Measurements from ENCODE around the gene SCYL2.

SCYL2 gene

DNA sequence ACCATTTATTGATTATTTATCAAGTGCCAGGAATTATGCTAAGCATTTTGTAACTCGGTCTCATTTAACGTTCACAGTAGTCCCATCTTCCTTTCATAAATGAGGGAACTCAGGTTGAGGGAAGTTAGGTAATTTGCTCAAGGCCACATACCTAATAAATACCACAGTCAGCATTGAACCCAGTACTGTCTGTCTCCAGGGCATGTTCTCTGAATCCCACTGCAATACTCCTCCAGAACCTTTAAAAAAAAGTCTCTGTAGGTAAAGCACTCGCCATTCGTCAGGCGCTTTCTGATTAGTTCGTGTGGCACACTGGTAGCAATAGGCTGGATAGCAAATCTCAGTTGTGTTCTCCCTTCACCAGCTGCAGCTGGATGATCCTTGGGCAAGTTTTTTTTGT is 104.2 kb downstream of the SCYL2 start:
- H3K4me3 ChIP-seq (ENCODE audit: low read depth, low read length), result no peak overlapping the region
- TF ChIP-seq, protein P1, sequence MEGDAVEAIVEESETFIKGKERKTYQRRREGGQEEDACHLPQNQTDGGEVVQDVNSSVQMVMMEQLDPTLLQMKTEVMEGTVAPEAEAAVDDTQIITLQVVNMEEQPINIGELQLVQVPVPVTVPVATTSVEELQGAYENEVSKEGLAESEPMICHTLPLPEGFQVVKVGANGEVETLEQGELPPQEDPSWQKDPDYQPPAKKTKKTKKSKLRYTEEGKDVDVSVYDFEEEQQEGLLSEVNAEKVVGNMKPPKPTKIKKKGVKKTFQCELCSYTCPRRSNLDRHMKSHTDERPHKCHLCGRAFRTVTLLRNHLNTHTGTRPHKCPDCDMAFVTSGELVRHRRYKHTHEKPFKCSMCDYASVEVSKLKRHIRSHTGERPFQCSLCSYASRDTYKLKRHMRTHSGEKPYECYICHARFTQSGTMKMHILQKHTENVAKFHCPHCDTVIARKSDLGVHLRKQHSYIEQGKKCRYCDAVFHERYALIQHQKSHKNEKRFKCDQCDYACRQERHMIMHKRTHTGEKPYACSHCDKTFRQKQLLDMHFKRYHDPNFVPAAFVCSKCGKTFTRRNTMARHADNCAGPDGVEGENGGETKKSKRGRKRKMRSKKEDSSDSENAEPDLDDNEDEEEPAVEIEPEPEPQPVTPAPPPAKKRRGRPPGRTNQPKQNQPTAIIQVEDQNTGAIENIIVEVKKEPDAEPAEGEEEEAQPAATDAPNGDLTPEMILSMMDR (IDR thresholded peaks at IDR 0.05; ENCODE audit: low read depth, low read length), result no peak

DNA sequence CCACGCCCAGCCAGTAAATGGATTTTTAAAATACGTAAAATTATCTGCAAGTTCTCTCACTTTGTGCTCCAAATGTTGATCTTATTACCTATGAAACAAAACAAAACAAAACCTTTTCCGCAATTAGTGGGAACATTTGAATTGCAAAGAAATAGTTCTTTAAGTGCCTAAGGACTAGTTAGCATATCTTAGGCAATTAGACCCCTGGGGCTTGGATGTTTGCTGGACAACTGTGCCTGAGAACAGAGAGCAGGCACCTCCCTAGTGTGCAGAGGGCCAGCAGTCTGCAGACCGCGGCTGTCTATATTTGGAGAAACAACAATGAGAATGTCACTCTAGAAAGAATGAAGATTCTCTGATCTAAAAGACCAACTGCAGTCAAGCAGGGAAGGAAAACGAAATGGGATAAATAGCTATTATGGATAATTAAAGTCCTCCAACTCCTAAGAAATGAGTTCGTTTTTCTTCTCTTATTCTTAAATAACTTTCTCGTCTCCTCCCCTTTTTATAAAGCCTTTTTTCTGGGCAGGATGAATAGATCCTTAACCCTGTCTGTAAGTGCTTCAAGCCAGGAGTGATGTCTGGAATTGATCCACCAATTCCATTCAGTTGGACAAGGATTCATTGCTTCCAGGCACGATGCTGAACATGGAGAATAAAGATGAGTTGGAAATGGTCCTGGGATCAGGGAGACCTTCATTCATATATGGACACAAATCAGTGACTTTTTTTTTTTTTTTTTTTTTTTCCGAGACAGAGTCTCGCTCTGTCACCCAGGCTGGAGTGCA is 106.1 kb downstream of the SCYL2 start:
- H3K4me3 ChIP-seq (ENCODE audit: low read depth, low read length), result no peak overlapping the region
- TF ChIP-seq, protein P1 (IDR thresholded peaks at IDR 0.05; ENCODE audit: low read depth, low read length), result no peak

DNA sequence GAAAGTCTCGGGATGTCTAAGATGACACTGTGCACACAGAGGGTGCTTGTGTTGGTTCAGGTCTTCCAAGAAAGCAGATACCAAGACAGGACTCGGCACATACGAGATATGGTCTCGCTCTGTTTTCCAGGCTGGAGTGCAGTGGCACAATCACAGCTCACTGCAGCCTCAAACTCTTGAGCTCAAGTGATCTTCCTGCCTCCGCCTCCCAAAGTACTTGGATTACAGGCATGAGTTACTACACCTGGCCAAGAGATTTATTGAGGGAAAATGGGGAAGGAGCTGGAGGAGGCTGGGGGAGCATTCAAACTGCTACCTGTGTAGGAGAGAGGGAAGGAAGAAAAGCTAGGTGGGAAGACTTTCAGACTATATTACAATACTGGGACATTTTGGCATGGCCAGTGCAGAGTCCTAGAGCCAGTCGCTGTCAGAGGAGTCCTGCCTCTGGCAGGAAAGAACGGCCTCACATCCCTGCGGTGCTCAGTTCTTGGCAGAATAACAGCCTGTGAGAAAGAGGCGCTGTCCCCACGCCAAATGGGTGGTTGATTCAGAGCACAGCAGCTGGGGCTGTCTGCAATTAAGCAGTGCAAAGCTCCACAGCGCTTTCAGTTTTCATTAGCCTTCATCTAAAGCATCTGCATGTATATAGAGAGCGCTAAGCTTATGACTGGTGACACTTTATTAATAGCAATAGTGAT is 108.2 kb downstream of the SCYL2 start:
- TF ChIP-seq, protein P1 (IDR thresholded peaks at IDR 0.05; ENCODE audit: low read depth, low read length), result no peak

DNA sequence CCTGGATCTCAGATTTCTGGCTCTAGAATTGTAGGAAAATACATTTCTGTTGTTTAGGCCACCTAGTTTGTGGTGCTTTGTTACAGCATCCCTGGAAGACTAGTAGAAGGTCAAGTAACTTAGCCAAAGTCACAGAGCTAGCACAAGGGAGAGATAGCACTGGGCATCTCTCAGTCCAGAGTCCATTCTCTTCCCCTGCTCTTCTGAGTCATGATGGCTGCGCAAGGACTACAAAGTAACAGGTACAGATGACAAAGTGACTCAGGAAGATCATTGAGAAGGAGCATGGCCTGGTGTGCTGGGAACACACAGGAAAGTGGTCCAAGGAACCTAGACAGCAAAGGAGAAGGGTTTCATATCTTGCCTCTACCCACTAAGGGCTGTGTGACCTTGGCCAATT is 109.2 kb downstream of the SCYL2 start:
- no peak overlapping the region for H3K4me3 ChIP-seq (ENCODE audit: low read depth, low read length)
- TF ChIP-seq, protein P1 (IDR thresholded peaks at IDR 0.05; ENCODE audit: low read depth, low read length), result no peak

More for the DNA sequence above, 108.2 kb downstream of the SCYL2 start:
- H3K4me3 ChIP-seq (ENCODE audit: low read depth, low read length), result no peak overlapping the region

DNA sequence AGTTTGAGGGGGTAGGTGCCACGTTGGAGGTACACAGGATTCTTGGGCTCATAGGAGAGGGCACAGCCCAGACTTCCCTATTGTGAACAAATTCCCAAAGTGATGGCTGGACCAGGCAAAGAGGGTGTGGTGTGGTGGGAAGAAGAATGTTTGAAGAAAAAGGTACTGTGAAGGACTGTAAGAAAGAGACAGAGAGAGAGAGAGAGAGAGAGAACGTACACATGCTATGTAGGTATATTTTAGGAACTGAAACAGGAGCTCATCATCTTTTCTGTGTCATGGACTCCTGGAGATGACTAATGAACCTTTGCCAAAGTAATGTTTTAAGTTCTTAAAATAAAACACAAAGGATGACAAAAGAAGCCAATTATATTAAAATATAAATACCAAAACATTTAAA is 114.4 kb downstream of the SCYL2 start:
- TF ChIP-seq, protein P1 (IDR thresholded peaks at IDR 0.05; ENCODE audit: low read depth, low read length), result no peak
- H3K4me3 ChIP-seq (ENCODE audit: low read depth, low read length), result no peak overlapping the region

DNA sequence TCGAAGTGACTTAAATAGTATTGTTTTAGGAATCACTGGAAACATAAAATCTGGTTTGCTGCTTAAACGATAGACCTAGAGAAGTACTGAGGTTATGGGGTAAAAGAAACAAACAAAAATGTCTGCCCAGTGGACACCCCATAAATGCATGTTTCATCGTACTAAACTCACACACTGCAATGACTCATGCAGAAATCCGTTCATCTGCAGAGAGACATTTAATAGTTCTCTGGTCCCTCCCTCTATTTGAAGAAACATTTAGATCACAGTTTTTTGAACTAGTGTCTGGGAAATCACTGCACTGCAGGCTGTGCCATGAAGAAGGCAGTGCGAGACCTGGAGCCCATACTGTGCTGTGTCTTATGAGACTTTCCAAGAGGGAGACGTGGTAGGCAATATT is 115.4 kb downstream of the SCYL2 start:
- no peak overlapping the region for H3K4me3 ChIP-seq (ENCODE audit: low read depth, low read length)
- TF ChIP-seq, protein P1 (IDR thresholded peaks at IDR 0.05; ENCODE audit: low read depth, low read length), result no peak

Data from WI38 (cell line).